PC-3 (cell line): ENCODE results near the gene CTF1. TPM values are rescaled to one million over a fixed set of nuclear protein-coding genes. Genes with fewer than 3 reads are reported as not detected.
A peak's percentile ranks its signal among the peaks of the same experiment; 100 is the strongest.

Experiments
- ATAC-seq: fragments of 200-7000 bp; cut with Tn5 transposase; 2 replicates; pipeline ENCODE4 v1.9.1; 2020; ENCODE audit warnings: mild to moderate bottlenecking, moderate library complexity
- BruUV-seq: library from RNA; stranded (reverse); fragments of 400-500 nt; replicated peaks from 2 replicates; lab custom pipeline; 2021; lab: Mats Ljungman, UMichigan
- CTCF ChIA-PET: fragments of 300-600 bp; sonication (Branson Sonifier 250); formaldehyde crosslinking; loops from one replicate; lab custom pipeline; 2022; ENCODE audit warnings: antibody characterized with exemption; lab: Charles Lee
- POLR2A ChIA-PET: fragments of 300-600 bp; sonication (Branson Sonifier 250); formaldehyde crosslinking; loops from one replicate; lab custom pipeline; 2022; ENCODE audit warnings: antibody characterized with exemption; ENCODE audit not compliant: unreplicated experiment; lab: Charles Lee
- DNase-seq: peaks from one replicate; pipeline ENCODE4 v3.0.0-alpha.2; 2015
- H2AFZ ChIP-seq: fragments of 300-600 bp; sonication (generic); 2 replicates; pipeline ENCODE4 v1.6.0; 2016; ENCODE audit warnings: antibody characterized with exemption, low read length
- H3F3A ChIP-seq: fragments of 300-600 bp; sonication (generic); one replicate; pipeline ENCODE4 v1.6.0; 2017; ENCODE audit warnings: antibody characterized with exemption, low read length, control low read depth, mild to moderate bottlenecking; ENCODE audit not compliant: unreplicated experiment
- H3K27ac ChIP-seq: fragments of 300-600 bp; sonication (generic); 2 replicates; pipeline ENCODE4 v1.5.1; 2016; ENCODE audit warnings: mild to moderate bottlenecking, low read length
- H3K27me3 ChIP-seq: fragments of 300-600 bp; sonication (generic); 2 replicates; pipeline ENCODE4 v1.6.1; 2016; ENCODE audit warnings: low read length, mixed read lengths
- H3K36me3 ChIP-seq: fragments of 300-600 bp; sonication (generic); 2 replicates; pipeline ENCODE4 v1.6.1; 2016; ENCODE audit warnings: low read depth, mixed run types, low read length, mixed read lengths
- H3K4me1 ChIP-seq: fragments of 300-600 bp; sonication (generic); 2 replicates; pipeline ENCODE4 v1.5.1; 2016; ENCODE audit warnings: low read length; ENCODE audit not compliant: insufficient read depth
- H3K4me2 ChIP-seq: fragments of 300-600 bp; sonication (generic); 2 replicates; pipeline ENCODE4 v1.6.0; 2016; ENCODE audit warnings: low read length
- H3K4me3 ChIP-seq: fragments of 300-600 bp; sonication (generic); 2 replicates; pipeline ENCODE4 v1.5.1; 2016; ENCODE audit warnings: mild to moderate bottlenecking, low read length, mixed read lengths
- H3K79me2 ChIP-seq: fragments of 300-600 bp; sonication (generic); 2 replicates; pipeline ENCODE4 v1.6.1; 2017; ENCODE audit warnings: low read length, mixed read lengths
- H3K9ac ChIP-seq: fragments of 300-600 bp; sonication (generic); 2 replicates; pipeline ENCODE4 v1.6.0; 2016; ENCODE audit warnings: mild to moderate bottlenecking, low read length
- H3K9me2 ChIP-seq: fragments of 300-600 bp; sonication (generic); replicated peaks from 2 replicates; pipeline ENCODE4 v1.6.1; 2016; ENCODE audit warnings: mixed run types, low read length, mixed read lengths
- H3K9me3 ChIP-seq: fragments of 300-600 bp; sonication (generic); 2 replicates; pipeline ENCODE4 v1.6.1; 2016; ENCODE audit warnings: low read length, mixed read lengths
- H4K20me1 ChIP-seq: fragments of 300-600 bp; sonication (generic); 2 replicates; pipeline ENCODE4 v1.6.1; 2016; ENCODE audit warnings: low read length, mixed read lengths
- CTCF ChIP-seq: fragments of 300-600 bp; sonication (generic); conservative IDR thresholded peaks from 2 replicates; pipeline ENCODE4 v1.5.1; 2017; ENCODE audit warnings: antibody characterized with exemption, low read depth, mild to moderate bottlenecking, low read length
- EZH2 ChIP-seq: fragments of 300-600 bp; sonication (generic); IDR thresholded peaks from one replicate; pipeline ENCODE4 v1.6.1; 2017; ENCODE audit warnings: antibody characterized with exemption, mild to moderate bottlenecking, low read length; ENCODE audit not compliant: unreplicated experiment
- EZH2phosphoT487 ChIP-seq: fragments of 300-600 bp; sonication (generic); IDR thresholded peaks from 2 replicates; pipeline ENCODE4 v1.6.1; 2018; ENCODE audit warnings: mild to moderate bottlenecking, antibody characterized with exemption, low read length, borderline replicate concordance
- intact Hi-C: fragments of 100-400 bp; cut with micrococcal nuclease; formaldehyde crosslinking; loops from 2 replicates; pipeline ENCODE4 v1.9.0; 2023
- total RNA-seq: library from RNA; depleted of rRNA; stranded (reverse); fragments of >200 nt; gene quantifications from 2 replicates; pipeline ENCODE4 v1.2.3, GENCODE V29; 2014

CTF1 gene
- total RNA-seq, 1 experiment from 2014 or later, result 0.29 TPM

GRCh38 chr16:30902029-30902972 lies 5.9 kb downstream of the CTF1 start:
- no peak for TF ChIP-seq EZH2
- no peak for TF ChIP-seq EZH2phosphoT487
- TF ChIP-seq CTCF, result no peak
- intact Hi-C loops, result loop anchor here (2.0 kb wide), 1 partner anchor 58 kb away; no protein-coding TSS in a partner anchor
- DNase-seq (peak; percentile 62), ATAC-seq (peak; percentile 96)
- Histone ChIP-seq H3K36me3 (no peaks in the 10 kb centered on the region), H3K9me2 (no peaks in the 10 kb centered on the region), H3K27me3 (no peaks in the 10 kb centered on the region), H3K4me2 (peak overlapping the region; percentile 82), H3K4me1 (peaks cover 2% of the 10 kb centered on the region; the same call in 1 of the 2 replicates), H4K20me1 (no peaks in the 10 kb centered on the region), H3K27ac (no peak overlapping the region), H3K9me3 (no peaks in the 10 kb centered on the region), H2AFZ (peak overlapping the region; percentile 91), H3K4me3 (peak overlapping the region; percentile 69), H3F3A (no peaks in the 10 kb centered on the region), H3K79me2 (no peaks in the 10 kb centered on the region), H3K9ac (peak overlapping the region; percentile 68)
- no TSS peak for BruUV-seq
- CTCF ChIA-PET, result interaction anchor here (0.6 to 1.9 kb wide), 4 partner anchors 12 to 57 kb away, joined by 4 to 25 read pairs (median 4); partner anchors contain the start of gene ORAI3
- POLR2A ChIA-PET, result interaction anchor here (0.6 kb wide), 1 partner anchor 57 kb away, joined by 4 read pairs; no protein-coding TSS in a partner anchor

GRCh38 chr16:30903002-30903401 lies 6.6 kb downstream of the CTF1 start:
- Histone ChIP-seq H3K4me1 (no peaks in the 10 kb centered on the region; the same call in 1 of the 2 replicates), H2AFZ (peak overlapping the region; percentile 86), H3K36me3 (no peaks in the 10 kb centered on the region), H3K9ac (no peak overlapping the region), H3K4me3 (no peak overlapping the region), H3K4me2 (no peak overlapping the region), H4K20me1 (no peaks in the 10 kb centered on the region), H3F3A (no peaks in the 10 kb centered on the region), H3K79me2 (no peaks in the 10 kb centered on the region), H3K9me2 (no peaks in the 10 kb centered on the region), H3K27ac (no peak overlapping the region), H3K9me3 (no peaks in the 10 kb centered on the region), H3K27me3 (no peaks in the 10 kb centered on the region)
- no peak for TF ChIP-seq EZH2phosphoT487
- no peak for TF ChIP-seq CTCF
- TF ChIP-seq EZH2, result no peak
- ATAC-seq, result no peak
- no peak for DNase-seq
- intact Hi-C loops, result loop anchor here (2.0 kb wide), 1 partner anchor 58 kb away; no protein-coding TSS in a partner anchor
- BruUV-seq, result no TSS peak
- CTCF ChIA-PET, result interaction anchor here (1.9 kb wide), 1 partner anchor 58 kb away, joined by 25 read pairs; no protein-coding TSS in a partner anchor
- POLR2A ChIA-PET, result interaction anchor here (0.6 kb wide), 1 partner anchor 58 kb away, joined by 4 read pairs; no protein-coding TSS in a partner anchor
